Stimulated activated naive CD8-positive, alpha-beta T cell treated with anti-CD3 and anti-CD28 coated beads, Interleukin-15, Interleukin-2, amounts not matched to agents 100 ng/mL and 50 ng/mL, for 24 hours (primary cell): ENCODE measurements around the gene COL8A1.

Source experiments
- H3K27ac Mint-ChIP-seq: one replicate; pipeline ENCODE4 v1.8.0; 2021; ENCODE audit warnings: mild to moderate bottlenecking, mixed read lengths
- H3K27me3 Mint-ChIP-seq: one replicate; pipeline ENCODE4 v1.8.0; 2021; ENCODE audit warnings: mixed read lengths
- H3K36me3 Mint-ChIP-seq: one replicate; pipeline ENCODE4 v1.8.0; 2021; ENCODE audit warnings: low read depth, mixed read lengths
- H3K4me1 Mint-ChIP-seq: one replicate; pipeline ENCODE4 v1.8.0; 2021; ENCODE audit warnings: low read depth, mixed read lengths
- H3K4me3 Mint-ChIP-seq: one replicate; pipeline ENCODE4 v1.8.0; 2021; ENCODE audit warnings: mild to moderate bottlenecking, mixed read lengths
- H3K9me3 Mint-ChIP-seq: one replicate; pipeline ENCODE4 v1.8.0; 2021; ENCODE audit warnings: mixed read lengths

The COL8A1 gene

DNA sequence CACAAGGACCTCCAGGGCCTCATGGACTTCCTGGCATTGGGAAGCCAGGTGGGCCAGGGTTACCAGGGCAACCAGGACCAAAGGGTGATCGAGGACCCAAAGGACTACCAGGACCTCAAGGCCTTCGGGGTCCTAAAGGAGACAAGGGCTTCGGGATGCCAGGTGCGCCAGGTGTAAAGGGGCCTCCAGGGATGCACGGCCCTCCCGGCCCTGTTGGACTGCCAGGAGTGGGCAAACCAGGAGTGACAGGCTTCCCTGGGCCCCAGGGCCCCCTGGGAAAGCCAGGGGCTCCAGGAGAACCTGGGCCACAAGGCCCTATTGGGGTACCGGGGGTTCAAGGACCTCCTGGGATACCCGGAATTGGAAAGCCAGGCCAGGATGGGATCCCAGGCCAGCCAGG lies 156.1 kb downstream of the COL8A1 start:
- no peak overlapping the region for H3K27ac Mint-ChIP-seq
- H3K9me3 Mint-ChIP-seq, result no peaks in the 10 kb centered on the region
- no peaks in the 10 kb centered on the region for H3K36me3 Mint-ChIP-seq
- H3K27me3 Mint-ChIP-seq, result peaks cover 7% of the 10 kb centered on the region
- H3K4me1 Mint-ChIP-seq, result no peaks in the 10 kb centered on the region
- no peak overlapping the region for H3K4me3 Mint-ChIP-seq

DNA sequence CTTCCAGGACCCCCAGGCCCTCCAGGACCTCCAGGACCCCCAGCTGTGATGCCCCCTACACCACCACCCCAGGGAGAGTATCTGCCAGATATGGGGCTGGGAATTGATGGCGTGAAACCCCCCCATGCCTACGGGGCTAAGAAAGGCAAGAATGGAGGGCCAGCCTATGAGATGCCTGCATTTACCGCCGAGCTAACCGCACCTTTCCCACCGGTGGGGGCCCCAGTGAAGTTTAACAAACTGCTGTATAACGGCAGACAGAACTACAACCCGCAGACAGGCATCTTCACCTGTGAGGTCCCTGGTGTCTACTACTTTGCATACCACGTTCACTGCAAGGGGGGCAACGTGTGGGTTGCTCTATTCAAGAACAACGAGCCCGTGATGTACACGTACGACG lies 157.2 kb downstream of the COL8A1 start:
- H3K27ac Mint-ChIP-seq, result no peak overlapping the region
- no peaks in the 10 kb centered on the region for H3K4me1 Mint-ChIP-seq
- H3K27me3 Mint-ChIP-seq, result peaks cover 2% of the 10 kb centered on the region
- H3K9me3 Mint-ChIP-seq, result no peaks in the 10 kb centered on the region
- H3K36me3 Mint-ChIP-seq, result no peaks in the 10 kb centered on the region
- no peak overlapping the region for H3K4me3 Mint-ChIP-seq

DNA sequence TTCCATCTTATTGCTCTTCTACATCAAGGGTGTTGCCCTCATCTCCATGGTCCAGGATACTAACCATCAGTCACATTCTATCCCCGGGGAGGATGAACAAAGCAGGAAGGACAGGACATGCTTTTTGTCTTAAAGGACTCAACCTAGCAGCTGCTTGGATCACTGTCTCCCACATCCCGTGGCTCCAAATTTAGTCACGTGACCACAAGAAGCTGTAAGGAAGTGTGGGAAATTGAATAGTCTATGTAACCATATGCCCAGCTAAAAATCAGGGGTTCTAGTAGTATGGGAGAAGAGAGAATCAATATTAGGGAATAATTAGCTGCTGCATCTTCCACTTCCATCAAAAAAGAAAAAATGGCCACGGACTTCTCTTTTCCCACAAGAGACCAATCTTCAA lies 161.0 kb downstream of the COL8A1 start:
- Mint-ChIP-seq H3K27me3 (no peaks in the 10 kb centered on the region), H3K9me3 (peaks cover 14% of the 10 kb centered on the region), H3K27ac (no peak overlapping the region)

DNA sequence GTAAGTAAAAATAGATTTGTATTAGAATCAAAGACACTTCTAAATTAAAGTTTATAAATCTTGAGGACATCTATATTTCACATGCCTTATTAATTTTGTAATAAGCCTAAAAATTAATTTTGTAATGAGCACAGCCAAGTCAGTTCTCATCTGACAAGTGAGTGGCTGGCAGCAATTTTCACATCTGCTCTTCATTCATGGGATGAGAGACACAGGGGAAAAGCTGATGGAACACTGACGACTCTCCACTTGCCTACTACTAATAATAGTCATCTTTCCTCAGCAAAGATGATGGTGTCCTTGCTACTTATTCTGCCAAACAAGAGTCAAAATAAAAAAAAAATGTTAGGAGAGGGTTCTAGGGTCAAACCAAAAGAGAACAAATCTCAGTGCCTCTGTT lies 164.9 kb downstream of the COL8A1 start:
- H3K4me1 Mint-ChIP-seq, result no peaks in the 10 kb centered on the region
- H3K27me3 Mint-ChIP-seq, result no peaks in the 10 kb centered on the region
- peaks cover 22% of the 10 kb centered on the region for H3K9me3 Mint-ChIP-seq
- H3K36me3 Mint-ChIP-seq, result peaks cover 24% of the 10 kb centered on the region
- no peak overlapping the region for H3K4me3 Mint-ChIP-seq
- no peak overlapping the region for H3K27ac Mint-ChIP-seq

More for the DNA sequence above, 161.0 kb downstream of the COL8A1 start:
- peaks cover 14% of the 10 kb centered on the region for H3K36me3 Mint-ChIP-seq
- no peaks in the 10 kb centered on the region for H3K4me1 Mint-ChIP-seq
- H3K4me3 Mint-ChIP-seq, result no peak overlapping the region

DNA sequence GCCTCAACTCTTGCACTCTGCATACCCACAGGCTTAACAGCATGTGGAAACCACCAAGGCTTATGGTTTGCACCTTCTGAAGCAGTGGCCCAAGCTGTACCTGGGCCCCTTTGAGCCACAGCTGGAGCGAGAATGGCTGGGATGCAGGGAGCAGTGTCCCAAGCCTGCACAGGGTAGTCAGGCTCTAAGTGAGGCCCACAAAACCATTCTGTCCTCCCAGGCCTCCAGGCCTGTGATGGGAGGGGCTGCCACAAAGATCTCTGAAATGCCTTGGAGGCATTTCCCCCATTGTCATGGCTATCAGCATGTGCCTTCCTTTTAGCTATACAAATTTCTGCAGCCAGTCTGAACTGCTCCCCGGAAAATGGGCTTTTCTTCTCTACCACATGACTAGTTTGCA lies 166.8 kb downstream of the COL8A1 start:
- Mint-ChIP-seq H3K9me3 (peaks cover 22% of the 10 kb centered on the region), H3K4me3 (no peak overlapping the region), H3K27ac (no peak overlapping the region), H3K4me1 (no peaks in the 10 kb centered on the region), H3K36me3 (peaks cover 24% of the 10 kb centered on the region), H3K27me3 (no peaks in the 10 kb centered on the region)

DNA sequence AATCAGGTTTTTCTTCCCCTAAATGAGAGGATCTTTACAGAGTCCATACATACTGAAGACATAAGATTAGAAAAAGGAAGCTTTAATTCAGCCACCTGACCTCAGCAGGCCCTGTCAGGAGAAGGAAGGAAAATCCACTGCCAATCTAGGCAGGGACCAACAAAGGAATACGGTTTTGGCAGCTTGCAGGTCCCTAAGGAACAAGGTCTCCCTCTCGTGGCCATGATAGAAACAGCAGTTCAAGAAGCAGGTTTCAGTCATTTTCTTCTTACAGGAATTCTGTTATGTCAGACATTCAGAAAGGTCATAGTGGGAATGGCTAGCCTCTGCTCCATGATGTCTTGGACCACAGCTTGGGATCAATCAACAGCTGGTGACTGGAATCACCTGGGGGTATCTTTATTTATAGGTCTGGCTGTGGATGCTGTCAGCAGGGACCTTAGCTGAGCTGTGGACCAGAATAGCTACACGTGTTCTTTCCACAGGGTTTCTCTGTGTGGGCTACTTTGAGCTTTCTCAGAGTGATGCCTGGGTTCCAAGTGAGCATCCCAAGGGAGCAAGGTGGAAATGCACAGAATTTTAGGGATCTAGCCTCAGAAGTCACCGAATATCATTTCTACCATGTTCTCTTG lies 169.9 kb downstream of the COL8A1 start:
- no peak overlapping the region for H3K4me3 Mint-ChIP-seq
- H3K27me3 Mint-ChIP-seq, result no peaks in the 10 kb centered on the region
- peaks cover 15% of the 10 kb centered on the region for H3K36me3 Mint-ChIP-seq
- H3K9me3 Mint-ChIP-seq, result peaks cover 11% of the 10 kb centered on the region
- H3K4me1 Mint-ChIP-seq, result no peaks in the 10 kb centered on the region
- H3K27ac Mint-ChIP-seq, result no peak overlapping the region

- peaks cover 7% of the 10 kb centered on the region for H3K9me3 Mint-ChIP-seq
- no peak overlapping the region for H3K4me3 Mint-ChIP-seq
- peaks cover 8% of the 10 kb centered on the region for H3K36me3 Mint-ChIP-seq
- no peak overlapping the region for H3K27ac Mint-ChIP-seq
- no peaks in the 10 kb centered on the region for H3K27me3 Mint-ChIP-seq
- H3K4me1 Mint-ChIP-seq, result no peaks in the 10 kb centered on the region
These were observed 171.2 kb downstream of the COL8A1 start for GRCh38 chr3:99809565-99809964.

- Mint-ChIP-seq H3K36me3 (peaks cover 6% of the 10 kb centered on the region), H3K9me3 (peaks cover 6% of the 10 kb centered on the region), H3K27ac (no peak overlapping the region), H3K27me3 (no peaks in the 10 kb centered on the region), H3K4me3 (no peak overlapping the region), H3K4me1 (no peaks in the 10 kb centered on the region)
These were observed 172.0 kb downstream of the COL8A1 start for GRCh38 chr3:99810403-99810802.

- peaks cover 50% of the 10 kb centered on the region for H3K4me1 Mint-ChIP-seq
- H3K36me3 Mint-ChIP-seq, result peaks cover 20% of the 10 kb centered on the region
- no peaks in the 10 kb centered on the region for H3K9me3 Mint-ChIP-seq
- no peaks in the 10 kb centered on the region for H3K27me3 Mint-ChIP-seq
- H3K4me3 Mint-ChIP-seq, result peak overlapping the region; percentile 99
- H3K27ac Mint-ChIP-seq, result peak overlapping the region; percentile 100
These were observed 178.6 kb downstream of the COL8A1 start for GRCh38 chr3:99817047-99817436.

DNA sequence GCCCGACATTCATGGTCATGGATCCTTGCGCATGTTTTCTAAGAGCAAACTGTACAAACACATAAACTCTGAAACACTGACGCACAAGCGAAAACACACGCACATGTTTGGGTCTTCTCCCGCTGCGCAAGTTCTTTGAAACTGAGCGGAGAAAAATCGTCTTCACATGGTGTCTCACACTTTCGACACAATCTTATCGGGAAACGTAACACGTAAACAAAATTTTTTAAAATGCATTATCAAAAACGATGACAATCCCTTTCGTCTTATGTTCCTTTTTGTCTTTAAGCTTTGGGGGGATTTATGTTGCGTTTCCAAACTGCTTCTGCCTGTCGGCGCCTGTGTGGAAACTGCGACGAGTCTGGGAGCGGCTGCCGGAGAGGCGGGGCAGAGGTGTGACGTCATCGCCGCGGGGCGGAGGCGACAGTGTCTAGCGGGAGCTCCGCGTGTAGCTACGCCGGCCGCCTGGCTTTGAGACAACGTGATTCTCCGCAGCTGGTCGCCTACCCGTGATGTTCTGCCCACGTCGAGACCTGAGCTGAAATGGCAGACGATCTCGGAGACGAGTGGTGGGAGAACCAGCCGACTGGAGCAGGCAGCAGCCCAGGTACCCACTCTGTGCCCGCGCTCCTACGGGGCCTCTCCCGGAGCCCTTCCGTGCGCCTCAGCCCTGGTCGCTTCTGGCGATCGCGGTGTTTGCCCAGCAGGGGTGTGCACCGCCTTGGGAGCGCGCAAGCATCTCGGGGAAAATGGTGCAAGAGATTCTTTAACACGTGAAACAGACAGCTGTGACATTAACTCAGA lies 179.2 kb downstream of the COL8A1 start, which contains the start of gene CMSS1:
TSS of gene CMSS1 (plus strand) at position 426 of the 804 bp plus-strand sequence.
- H3K27me3 Mint-ChIP-seq, result no peaks in the 10 kb centered on the region
- H3K4me1 Mint-ChIP-seq, result peaks cover 50% of the 10 kb centered on the region
- no peaks in the 10 kb centered on the region for H3K9me3 Mint-ChIP-seq
- H3K4me3 Mint-ChIP-seq, result peak within 1 kb of the TSS; percentile 99
- H3K27ac Mint-ChIP-seq, result peak within 1 kb of the TSS; percentile 100
- H3K36me3 Mint-ChIP-seq, result peaks cover 20% of the 10 kb centered on the region

GRCh38 chr3:99818818-99819217 lies 180.4 kb downstream of the COL8A1 start:
- Mint-ChIP-seq H3K36me3 (peaks cover 20% of the 10 kb centered on the region), H3K27me3 (no peaks in the 10 kb centered on the region), H3K4me1 (peaks cover 57% of the 10 kb centered on the region), H3K27ac (peak overlapping the region; percentile 69), H3K9me3 (no peaks in the 10 kb centered on the region), H3K4me3 (peak overlapping the region; percentile 99)

- H3K4me1 Mint-ChIP-seq, result peaks cover 42% of the 10 kb centered on the region
- no peaks in the 10 kb centered on the region for H3K27me3 Mint-ChIP-seq
- H3K27ac Mint-ChIP-seq, result no peak overlapping the region
- H3K4me3 Mint-ChIP-seq, result no peak overlapping the region
- H3K9me3 Mint-ChIP-seq, result no peaks in the 10 kb centered on the region
- H3K36me3 Mint-ChIP-seq, result peaks cover 29% of the 10 kb centered on the region
These were observed 185.6 kb downstream of the COL8A1 start for GRCh38 chr3:99823723-99824711.

DNA sequence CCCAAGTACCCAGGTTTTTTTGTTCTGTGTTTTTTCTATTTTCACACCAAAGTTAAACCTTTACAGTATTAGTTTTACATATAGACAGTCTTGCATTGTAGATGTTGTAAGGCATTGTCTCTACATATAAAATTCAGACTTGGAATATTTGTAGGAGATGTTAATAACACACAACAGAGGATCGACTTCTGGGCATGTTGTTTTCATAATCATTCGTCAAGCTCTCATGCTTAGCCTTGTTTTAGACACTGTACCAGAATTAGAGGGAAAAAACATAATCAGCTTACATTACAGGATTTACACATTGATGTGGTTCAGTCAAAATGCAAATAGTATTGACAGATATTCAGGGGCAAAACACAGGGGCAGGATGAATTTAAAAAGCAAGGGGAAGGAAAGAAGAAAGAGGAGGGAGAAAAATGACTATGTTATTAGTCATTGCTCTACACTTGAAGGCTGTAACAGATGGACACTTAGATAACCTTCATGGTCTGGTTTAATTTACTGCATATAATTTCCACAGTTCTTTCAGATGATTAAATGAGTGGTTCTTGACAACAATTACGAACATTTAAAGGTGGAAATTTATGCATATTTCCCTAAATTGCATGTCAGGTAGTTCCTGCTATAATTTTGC lies 186.7 kb downstream of the COL8A1 start:
- H3K4me3 Mint-ChIP-seq, result peak overlapping the region; percentile 5
- peaks cover 35% of the 10 kb centered on the region for H3K4me1 Mint-ChIP-seq
- H3K27ac Mint-ChIP-seq, result peak overlapping the region; percentile 62
- H3K36me3 Mint-ChIP-seq, result peaks cover 25% of the 10 kb centered on the region
- H3K27me3 Mint-ChIP-seq, result no peaks in the 10 kb centered on the region
- no peaks in the 10 kb centered on the region for H3K9me3 Mint-ChIP-seq

- no peak overlapping the region for H3K4me3 Mint-ChIP-seq
- peaks cover 12% of the 10 kb centered on the region for H3K4me1 Mint-ChIP-seq
- H3K27me3 Mint-ChIP-seq, result no peaks in the 10 kb centered on the region
- peaks cover 9% of the 10 kb centered on the region for H3K36me3 Mint-ChIP-seq
- H3K27ac Mint-ChIP-seq, result no peak overlapping the region
- H3K9me3 Mint-ChIP-seq, result no peaks in the 10 kb centered on the region
These were observed 191.4 kb downstream of the COL8A1 start for GRCh38 chr3:99829844-99830243.
